Muscle layer of colon (tissue), 2 donors: ENCODE results near the gene GPAM.

Experiments
- H3K27ac ChIP-seq: one replicate; pipeline ENCODE4 v1.7.0; 2013; ENCODE audit warnings: low read depth, mild to moderate bottlenecking, low read length, moderate library complexity
- H3K27me3 ChIP-seq, 2 donors: one replicate each; pipeline ENCODE4 v1.7.0; 2013; ENCODE audit warnings: low read length in 2 of 2, mild to moderate bottlenecking in 2 of 2; ENCODE audit not compliant: insufficient read depth in 2 of 2, control insufficient read depth in 1 of 2
- H3K36me3 ChIP-seq: one replicate; pipeline ENCODE4 v1.7.0; 2013; ENCODE audit warnings: mild to moderate bottlenecking, low read length; ENCODE audit not compliant: insufficient read depth
- H3K4me1 ChIP-seq: one replicate; pipeline ENCODE4 v1.7.0; 2013; ENCODE audit warnings: mild to moderate bottlenecking, low read length; ENCODE audit not compliant: insufficient read depth
- H3K4me3 ChIP-seq, 2 donors: one replicate each; pipeline ENCODE4 v1.7.0; 2013; ENCODE audit warnings: low read length in 2 of 2, low read depth in 1 of 2, mild to moderate bottlenecking in 1 of 2, moderate library complexity in 1 of 2
- H3K9ac ChIP-seq: one replicate; pipeline ENCODE4 v1.7.0; 2013; ENCODE audit warnings: low read length
- H3K9me3 ChIP-seq: one replicate; pipeline ENCODE4 v1.7.0; 2013; ENCODE audit warnings: mild to moderate bottlenecking, low read length
- donor health status: abdominal sarcoma.
- donor health status: Adenocarcinoma of cecum.

Gene GPAM

GRCh38 chr10:112224933-112225529 lies 41.5 kb upstream of the GPAM start:
- H3K9me3 ChIP-seq = no peaks in the 10 kb centered on the region
- H3K27ac ChIP-seq = no peak overlapping the region
- no peaks in the 10 kb centered on the region for H3K4me1 ChIP-seq
- H3K4me3 ChIP-seq = no peak overlapping the region
- H3K36me3 ChIP-seq = no peaks in the 10 kb centered on the region
- H3K9ac ChIP-seq = no peak overlapping the region
- H3K27me3 ChIP-seq = no peaks in the 10 kb centered on the region

GRCh38 chr10:112223725-112224124 lies 40.2 kb upstream of the GPAM start:
- Histone ChIP-seq H3K27me3 (no peaks in the 10 kb centered on the region), H3K9ac (no peak overlapping the region), H3K36me3 (no peaks in the 10 kb centered on the region), H3K27ac (no peak overlapping the region), H3K9me3 (no peaks in the 10 kb centered on the region), H3K4me1 (no peaks in the 10 kb centered on the region), H3K4me3 (no peak overlapping the region)

GRCh38 chr10:112222799-112223198 lies 39.2 kb upstream of the GPAM start:
- Histone ChIP-seq H3K27ac (no peak overlapping the region), H3K4me1 (no peaks in the 10 kb centered on the region)

GRCh38 chr10:112221545-112221944 lies 38.0 kb upstream of the GPAM start:
- no peaks in the 10 kb centered on the region for H3K9me3 ChIP-seq
- no peaks in the 10 kb centered on the region for H3K27me3 ChIP-seq
- no peak overlapping the region for H3K9ac ChIP-seq
- H3K27ac ChIP-seq = no peak overlapping the region
- H3K4me3 ChIP-seq = no peak overlapping the region
- no peaks in the 10 kb centered on the region for H3K4me1 ChIP-seq
- no peaks in the 10 kb centered on the region for H3K36me3 ChIP-seq

More at GRCh38 chr10:112222799-112223198, 39.2 kb upstream of the GPAM start:
- Histone ChIP-seq H3K36me3 (no peaks in the 10 kb centered on the region), H3K9ac (no peak overlapping the region), H3K4me3 (no peak overlapping the region), H3K27me3 (no peaks in the 10 kb centered on the region), H3K9me3 (no peaks in the 10 kb centered on the region)

- Histone ChIP-seq H3K4me1 (no peaks in the 10 kb centered on the region), H3K4me3 (no peak overlapping the region), H3K27ac (no peak overlapping the region), H3K9me3 (no peaks in the 10 kb centered on the region), H3K27me3 (no peaks in the 10 kb centered on the region), H3K9ac (no peak overlapping the region), H3K36me3 (no peaks in the 10 kb centered on the region)
These were observed 35.4 kb upstream of the GPAM start for GRCh38 chr10:112218960-112219359.

GRCh38 chr10:112218036-112218390 lies 34.4 kb upstream of the GPAM start:
- H3K9ac ChIP-seq = no peak overlapping the region
- H3K27me3 ChIP-seq = no peaks in the 10 kb centered on the region
- no peaks in the 10 kb centered on the region for H3K9me3 ChIP-seq
- no peaks in the 10 kb centered on the region for H3K36me3 ChIP-seq
- H3K27ac ChIP-seq = no peak overlapping the region
- H3K4me1 ChIP-seq = no peaks in the 10 kb centered on the region
- H3K4me3 ChIP-seq = no peak overlapping the region

GRCh38 chr10:112217386-112218035 lies 33.9 kb upstream of the GPAM start:
- H3K9ac ChIP-seq = no peak overlapping the region
- no peak overlapping the region for H3K4me3 ChIP-seq
- H3K4me1 ChIP-seq = no peaks in the 10 kb centered on the region
- H3K36me3 ChIP-seq = no peaks in the 10 kb centered on the region
- H3K27ac ChIP-seq = no peak overlapping the region
- no peaks in the 10 kb centered on the region for H3K9me3 ChIP-seq
- no peaks in the 10 kb centered on the region for H3K27me3 ChIP-seq

GRCh38 chr10:112216966-112217365 lies 33.4 kb upstream of the GPAM start:
- H3K4me3 ChIP-seq = no peak overlapping the region
- H3K9ac ChIP-seq = no peak overlapping the region
- no peaks in the 10 kb centered on the region for H3K27me3 ChIP-seq
- H3K36me3 ChIP-seq = no peaks in the 10 kb centered on the region
- H3K4me1 ChIP-seq = no peaks in the 10 kb centered on the region
- no peak overlapping the region for H3K27ac ChIP-seq
- H3K9me3 ChIP-seq = no peaks in the 10 kb centered on the region

GRCh38 chr10:112216151-112216550 lies 32.6 kb upstream of the GPAM start:
- H3K36me3 ChIP-seq = no peaks in the 10 kb centered on the region
- H3K4me1 ChIP-seq = no peaks in the 10 kb centered on the region
- no peaks in the 10 kb centered on the region for H3K27me3 ChIP-seq
- H3K4me3 ChIP-seq = no peak overlapping the region
- no peaks in the 10 kb centered on the region for H3K9me3 ChIP-seq
- no peak overlapping the region for H3K9ac ChIP-seq
- no peak overlapping the region for H3K27ac ChIP-seq

GRCh38 chr10:112215342-112215774 lies 31.8 kb upstream of the GPAM start:
- Histone ChIP-seq H3K36me3 (no peaks in the 10 kb centered on the region), H3K9me3 (no peaks in the 10 kb centered on the region), H3K9ac (no peak overlapping the region), H3K27ac (no peak overlapping the region), H3K4me3 (no peak overlapping the region), H3K4me1 (no peaks in the 10 kb centered on the region), H3K27me3 (no peaks in the 10 kb centered on the region)

- H3K27me3 ChIP-seq = no peaks in the 10 kb centered on the region
- no peaks in the 10 kb centered on the region for H3K36me3 ChIP-seq
- H3K4me1 ChIP-seq = no peaks in the 10 kb centered on the region
- no peak overlapping the region for H3K4me3 ChIP-seq
- no peaks in the 10 kb centered on the region for H3K9me3 ChIP-seq
- H3K9ac ChIP-seq = no peak overlapping the region
- no peak overlapping the region for H3K27ac ChIP-seq
These were observed 30.8 kb upstream of the GPAM start for GRCh38 chr10:112214298-112214926.

GRCh38 chr10:112213836-112214235 lies 30.3 kb upstream of the GPAM start:
- Histone ChIP-seq H3K4me3 (no peak overlapping the region), H3K4me1 (no peaks in the 10 kb centered on the region), H3K27me3 (no peaks in the 10 kb centered on the region), H3K9ac (no peak overlapping the region), H3K9me3 (no peaks in the 10 kb centered on the region), H3K36me3 (no peaks in the 10 kb centered on the region), H3K27ac (no peak overlapping the region)
